ENCODE data around the gene N4BP3. TPM values are rescaled to one million over a fixed set of nuclear protein-coding genes. Genes with fewer than 3 reads are reported as not detected.
"Not testable (repeated sequence)": the region's sequence is repeated elsewhere in the genome, so short reads cannot be mapped to it uniquely, and the experiment has no call there.

N4BP3 gene, protein sequence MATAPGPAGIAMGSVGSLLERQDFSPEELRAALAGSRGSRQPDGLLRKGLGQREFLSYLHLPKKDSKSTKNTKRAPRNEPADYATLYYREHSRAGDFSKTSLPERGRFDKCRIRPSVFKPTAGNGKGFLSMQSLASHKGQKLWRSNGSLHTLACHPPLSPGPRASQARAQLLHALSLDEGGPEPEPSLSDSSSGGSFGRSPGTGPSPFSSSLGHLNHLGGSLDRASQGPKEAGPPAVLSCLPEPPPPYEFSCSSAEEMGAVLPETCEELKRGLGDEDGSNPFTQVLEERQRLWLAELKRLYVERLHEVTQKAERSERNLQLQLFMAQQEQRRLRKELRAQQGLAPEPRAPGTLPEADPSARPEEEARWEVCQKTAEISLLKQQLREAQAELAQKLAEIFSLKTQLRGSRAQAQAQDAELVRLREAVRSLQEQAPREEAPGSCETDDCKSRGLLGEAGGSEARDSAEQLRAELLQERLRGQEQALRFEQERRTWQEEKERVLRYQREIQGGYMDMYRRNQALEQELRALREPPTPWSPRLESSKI
- polyA plus RNA-seq (2013, experiment 1 of 2) = 15.7 TPM
- 15.7 TPM for polyA plus RNA-seq (2013, experiment 2 of 2)

DNA sequence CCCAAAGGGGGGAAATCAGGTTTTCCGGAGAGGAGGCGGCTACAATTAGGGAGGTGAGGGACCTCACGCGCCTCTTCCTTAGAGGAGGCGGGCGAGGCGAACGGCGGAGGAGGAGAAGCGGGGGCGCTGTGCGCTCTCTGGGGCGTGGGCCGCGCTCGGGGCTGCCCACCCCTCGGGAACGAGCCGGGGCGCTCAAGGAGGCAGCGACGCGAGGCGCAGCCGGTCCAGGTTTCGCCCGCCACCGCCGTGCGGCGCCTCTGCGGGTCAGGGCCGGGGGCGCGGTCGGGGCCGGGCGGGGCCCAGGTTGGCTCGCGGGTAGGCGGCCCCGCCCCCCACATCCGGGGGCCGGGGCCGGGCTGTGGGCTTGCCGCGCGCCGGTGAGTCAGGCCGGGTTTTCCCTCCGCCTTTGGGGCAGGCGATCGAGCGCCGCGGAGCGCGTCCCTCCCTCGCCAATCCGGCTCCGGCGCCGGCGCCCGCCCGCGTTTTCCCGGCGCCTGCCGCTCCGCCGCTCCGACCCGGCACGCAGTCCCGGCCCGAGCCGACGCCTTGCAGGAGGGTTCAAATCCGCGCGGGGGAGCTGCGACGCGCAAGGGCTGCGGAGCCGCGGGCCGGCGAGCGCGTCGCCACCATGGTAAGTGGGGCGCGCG, at the start of gene N4BP3:
Gene N4BP3 (plus strand): TSS at position 392 of the 647 bp plus-strand sequence. CDS start 6,052 bp downstream, outside the sequence.
- Histone ChIP-seq H3K9ac (ENCODE audit: low read depth, low read length) (peak within 1 kb of the TSS; percentile 81), H3K27me3 (ENCODE audit: insufficient read depth, low read length) (peaks cover 5% of the 10 kb centered on the region; the same call in 1 of the 2 replicates), H3K36me3 (ENCODE audit: insufficient read depth, low read length) (no peaks in the 10 kb centered on the region), H3K9me3 (ENCODE audit: insufficient read depth, low read depth, low read length) (peaks cover 5% of the 10 kb centered on the region; the same call in 1 of the 2 replicates), H3K27ac (ENCODE audit: low read depth, low read length) (peak within 1 kb of the TSS; percentile 97), H3K4me3 (ENCODE audit: low read length) (peak within 1 kb of the TSS; percentile 90), H3K4me1 (ENCODE audit: insufficient read depth, low read length) (peaks cover 24% of the 10 kb centered on the region)
- WGBS = under 1% methylated on average over 96 of the region's 96 CpGs

DNA sequence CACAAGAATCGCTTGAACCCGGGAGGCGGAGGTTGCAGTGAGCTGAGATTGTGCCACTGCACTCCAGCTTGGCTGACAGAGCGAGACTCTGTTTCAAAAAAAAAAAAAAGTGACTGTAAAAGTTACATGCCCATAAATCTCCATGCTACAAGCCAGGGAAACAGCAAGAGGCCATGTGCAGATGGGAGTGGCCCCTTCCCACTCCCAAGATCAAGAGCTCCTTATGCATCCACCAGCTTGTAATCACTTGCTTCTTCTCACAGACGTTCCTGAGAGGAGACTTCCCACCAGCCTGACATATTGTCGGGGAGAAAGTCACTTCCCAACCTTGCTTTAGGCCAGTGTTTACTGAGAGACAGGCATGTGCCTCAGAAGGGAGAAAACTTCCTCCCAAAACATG, 45.6 kb upstream of the N4BP3 start:
- H3K27me3 ChIP-seq (ENCODE audit: insufficient read depth, low read length) = no peaks in the 10 kb centered on the region
- no peaks in the 10 kb centered on the region for H3K4me1 ChIP-seq (ENCODE audit: insufficient read depth, low read length)
- no peak overlapping the region for H3K27ac ChIP-seq (ENCODE audit: low read depth, low read length)
- WGBS = 85% methylated on average over 6 of the region's 6 CpGs
- no peak overlapping the region for H3K9ac ChIP-seq (ENCODE audit: low read depth, low read length)
- H3K9me3 ChIP-seq (ENCODE audit: insufficient read depth, low read depth, low read length) = no peaks in the 10 kb centered on the region
- no peak overlapping the region for H3K4me3 ChIP-seq (ENCODE audit: low read length)
- H3K36me3 ChIP-seq (ENCODE audit: insufficient read depth, low read length) = no peaks in the 10 kb centered on the region

DNA sequence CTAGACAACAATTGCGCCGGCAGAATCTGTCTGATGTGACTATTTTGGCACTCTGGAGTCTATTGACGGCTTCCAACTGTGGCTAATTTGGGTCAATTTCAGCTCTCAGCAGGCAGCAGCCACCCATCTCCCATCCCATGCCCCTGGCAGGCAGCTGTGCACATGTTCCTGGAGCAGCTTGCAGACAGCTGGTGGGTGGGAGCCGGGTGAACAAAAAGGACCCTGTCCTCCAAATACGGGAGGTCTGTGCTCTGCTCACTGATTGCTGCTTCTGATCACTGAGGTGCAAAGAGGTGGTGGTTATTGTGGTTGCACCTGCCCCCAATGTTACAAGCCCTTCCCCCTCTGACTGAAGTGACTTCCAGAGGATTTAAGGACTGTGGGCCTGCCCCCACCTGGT, 45.0 kb upstream of the N4BP3 start:
- H3K4me1 ChIP-seq (ENCODE audit: insufficient read depth, low read length) = no peaks in the 10 kb centered on the region
- no peak overlapping the region for H3K9ac ChIP-seq (ENCODE audit: low read depth, low read length)
- H3K4me3 ChIP-seq (ENCODE audit: low read length) = no peak overlapping the region
- H3K27ac ChIP-seq (ENCODE audit: low read depth, low read length) = no peak overlapping the region
- 87% methylated on average over 5 of the region's 5 CpGs for WGBS
- no peaks in the 10 kb centered on the region for H3K36me3 ChIP-seq (ENCODE audit: insufficient read depth, low read length)
- H3K27me3 ChIP-seq (ENCODE audit: insufficient read depth, low read length) = no peaks in the 10 kb centered on the region
- H3K9me3 ChIP-seq (ENCODE audit: insufficient read depth, low read depth, low read length) = no peaks in the 10 kb centered on the region

DNA sequence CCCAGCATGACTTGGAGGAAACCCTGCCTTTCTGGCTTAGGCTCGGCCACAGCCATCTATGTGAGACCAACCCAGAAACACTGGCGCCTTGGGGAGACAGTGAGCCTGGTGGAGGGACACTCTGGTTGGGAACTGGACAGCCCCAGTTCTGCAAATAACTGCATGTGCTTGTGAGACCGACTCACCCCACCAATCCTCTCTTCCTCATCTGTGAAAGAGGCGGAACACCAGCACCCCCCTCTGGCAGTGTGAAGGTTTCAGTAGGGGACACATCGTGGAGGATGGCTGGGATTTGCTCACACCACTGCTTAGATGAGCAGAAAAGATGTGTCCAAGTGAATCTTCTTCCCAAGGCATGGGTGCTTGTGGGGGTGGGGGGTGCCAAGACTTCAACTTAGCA, 43.4 kb upstream of the N4BP3 start:
- 66% methylated on average over 4 of the region's 5 CpGs for WGBS
- no peak overlapping the region for H3K27ac ChIP-seq (ENCODE audit: low read depth, low read length)
- H3K4me3 ChIP-seq (ENCODE audit: low read length) = no peak overlapping the region
- H3K4me1 ChIP-seq (ENCODE audit: insufficient read depth, low read length) = no peaks in the 10 kb centered on the region
- no peaks in the 10 kb centered on the region for H3K9me3 ChIP-seq (ENCODE audit: insufficient read depth, low read depth, low read length)
- H3K36me3 ChIP-seq (ENCODE audit: insufficient read depth, low read length) = no peaks in the 10 kb centered on the region
- peaks cover 6% of the 10 kb centered on the region for H3K27me3 ChIP-seq (ENCODE audit: insufficient read depth, low read length)
- no peak overlapping the region for H3K9ac ChIP-seq (ENCODE audit: low read depth, low read length)

DNA sequence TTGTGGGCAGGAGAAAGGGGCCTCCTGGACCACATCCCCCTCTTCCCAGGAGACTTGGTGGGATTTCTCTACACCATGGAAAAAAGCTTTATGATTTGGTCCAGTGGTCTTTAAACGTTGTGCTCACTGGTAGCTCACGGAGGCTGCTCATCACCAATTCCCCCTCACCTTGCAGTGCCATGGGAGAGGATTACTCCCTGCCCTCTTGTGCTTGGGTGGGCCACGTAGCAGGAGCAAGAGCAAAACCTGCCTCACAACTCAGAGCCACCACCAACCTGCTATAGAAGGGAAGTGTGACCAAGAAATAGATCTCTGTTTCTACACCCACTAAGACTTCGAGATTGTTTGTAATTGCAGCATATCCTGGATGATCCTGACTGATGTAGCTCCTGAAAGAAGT, 42.2 kb upstream of the N4BP3 start:
- Histone ChIP-seq H3K27me3 (ENCODE audit: insufficient read depth, low read length) (peaks cover 15% of the 10 kb centered on the region), H3K27ac (ENCODE audit: low read depth, low read length) (no peak overlapping the region), H3K9ac (ENCODE audit: low read depth, low read length) (no peak overlapping the region), H3K9me3 (ENCODE audit: insufficient read depth, low read depth, low read length) (no peaks in the 10 kb centered on the region), H3K4me1 (ENCODE audit: insufficient read depth, low read length) (no peaks in the 10 kb centered on the region), H3K36me3 (ENCODE audit: insufficient read depth, low read length) (no peaks in the 10 kb centered on the region), H3K4me3 (ENCODE audit: low read length) (no peak overlapping the region)
- 86% methylated on average over 4 of the region's 4 CpGs for WGBS

DNA sequence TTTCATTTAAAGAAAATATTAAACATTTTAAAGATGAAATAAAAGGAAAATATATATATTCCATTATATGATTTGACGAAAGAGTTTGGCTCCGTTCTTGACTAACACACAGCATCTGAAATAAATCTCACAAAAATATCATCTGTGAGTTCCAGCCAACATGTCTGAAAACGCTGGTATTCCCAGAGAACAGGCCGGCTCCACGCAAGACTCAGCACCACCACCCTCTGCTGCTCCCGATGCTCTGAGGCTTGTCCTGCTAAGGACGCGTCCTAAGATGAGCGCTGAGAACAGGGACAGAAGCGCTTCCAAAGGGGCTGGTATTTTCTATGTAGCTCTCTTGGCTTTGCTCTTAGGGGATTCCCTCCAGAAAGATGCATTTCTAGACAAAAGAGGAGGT, 40.6 kb upstream of the N4BP3 start:
- Histone ChIP-seq H3K4me3 (ENCODE audit: low read length) (no peak overlapping the region), H3K27ac (ENCODE audit: low read depth, low read length) (no peak overlapping the region), H3K36me3 (ENCODE audit: insufficient read depth, low read length) (no peaks in the 10 kb centered on the region), H3K4me1 (ENCODE audit: insufficient read depth, low read length) (no peaks in the 10 kb centered on the region), H3K27me3 (ENCODE audit: insufficient read depth, low read length) (peaks cover 15% of the 10 kb centered on the region), H3K9ac (ENCODE audit: low read depth, low read length) (no peak overlapping the region), H3K9me3 (ENCODE audit: insufficient read depth, low read depth, low read length) (no peaks in the 10 kb centered on the region)
- WGBS = 89% methylated on average over 10 of the region's 10 CpGs

DNA sequence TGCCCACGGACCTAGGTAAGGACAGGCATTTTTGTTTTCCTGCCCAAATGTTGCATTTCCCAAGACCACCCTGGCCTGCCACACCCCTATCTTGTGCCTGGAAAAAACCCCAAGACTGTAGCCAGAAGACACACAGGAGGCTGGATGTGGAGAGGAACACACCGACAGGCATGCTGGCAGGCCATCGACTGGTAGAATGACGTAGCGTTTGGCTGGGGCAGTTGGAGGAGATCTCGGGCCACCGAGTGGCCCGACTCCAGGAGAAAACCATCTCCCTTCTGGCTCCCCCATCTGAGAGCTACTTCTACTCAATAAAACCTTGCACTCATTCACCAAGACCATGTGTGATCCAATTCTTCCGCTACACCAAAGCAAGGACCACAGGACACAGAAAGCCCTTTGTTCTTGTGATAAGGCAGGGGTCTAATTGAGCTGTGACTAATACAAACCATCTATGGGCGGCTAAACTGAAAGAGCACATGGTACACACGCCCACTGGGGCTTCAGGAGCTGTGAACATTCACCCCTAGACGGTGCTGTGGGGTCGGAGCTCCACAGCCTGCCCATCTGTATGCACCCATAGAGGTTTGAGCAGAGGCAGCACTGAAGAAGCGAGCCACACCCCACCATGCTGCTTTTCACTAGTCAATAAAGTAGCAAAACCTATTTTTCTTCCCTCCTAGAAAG, 38.9 kb upstream of the N4BP3 start:
- Histone ChIP-seq H3K9me3 (ENCODE audit: insufficient read depth, low read depth, low read length) (no peaks in the 10 kb centered on the region), H3K4me3 (ENCODE audit: low read length) (no peak overlapping the region), H3K9ac (ENCODE audit: low read depth, low read length) (no peak overlapping the region), H3K36me3 (ENCODE audit: insufficient read depth, low read length) (no peaks in the 10 kb centered on the region), H3K4me1 (ENCODE audit: insufficient read depth, low read length) (no peaks in the 10 kb centered on the region), H3K27ac (ENCODE audit: low read depth, low read length) (no peak overlapping the region), H3K27me3 (ENCODE audit: insufficient read depth, low read length) (peaks cover 15% of the 10 kb centered on the region)
- WGBS = 85% methylated on average over 14 of the region's 14 CpGs

DNA sequence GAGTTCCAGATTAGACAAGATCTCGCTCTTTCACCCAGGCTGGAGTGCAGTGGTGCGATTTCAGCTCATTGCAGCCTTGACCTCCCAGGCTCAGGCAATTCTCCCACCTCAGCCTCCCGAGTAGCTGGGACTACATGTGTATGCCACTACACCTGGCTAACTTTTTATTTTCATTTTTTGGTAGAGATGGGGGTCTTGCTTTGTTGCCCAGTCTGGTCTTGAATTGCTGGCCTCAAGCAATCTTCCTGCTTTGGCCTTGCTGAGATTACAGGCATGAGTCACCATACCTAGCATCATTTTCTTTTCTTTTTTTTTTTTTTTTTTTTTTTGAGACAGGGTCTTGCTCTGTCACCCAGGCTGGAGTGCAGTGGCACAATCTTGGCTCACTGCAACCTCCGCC, 36.4 kb upstream of the N4BP3 start:
- H3K4me3 ChIP-seq (ENCODE audit: low read length) = not testable (repeated sequence)

DNA sequence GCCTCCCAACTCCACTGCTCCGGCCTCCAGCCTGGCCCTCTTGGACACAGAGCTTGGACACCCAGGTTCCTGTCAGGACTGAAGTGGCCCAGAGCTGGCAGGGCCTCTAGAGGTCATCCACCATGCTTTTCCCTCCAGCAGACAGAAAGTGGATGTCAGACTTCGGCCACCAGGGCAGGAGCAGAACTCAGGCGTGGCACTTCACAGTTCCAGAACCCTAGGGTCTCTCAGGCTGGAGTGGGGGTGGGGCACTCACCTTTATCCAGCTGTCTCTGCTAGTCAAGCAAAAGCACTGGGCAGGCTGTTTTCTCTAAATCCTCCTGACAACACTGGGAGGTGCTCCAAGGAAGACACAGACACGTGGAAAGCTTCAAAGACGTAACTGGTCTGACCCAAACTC, 35.6 kb upstream of the N4BP3 start:
- H3K9ac ChIP-seq (ENCODE audit: low read depth, low read length) = no peak overlapping the region
- WGBS = 78% methylated on average over 4 of the region's 5 CpGs
- H3K4me3 ChIP-seq (ENCODE audit: low read length) = no peak overlapping the region
- H3K4me1 ChIP-seq (ENCODE audit: insufficient read depth, low read length) = peaks cover 3% of the 10 kb centered on the region; the same call in 1 of the 2 replicates
- no peaks in the 10 kb centered on the region for H3K9me3 ChIP-seq (ENCODE audit: insufficient read depth, low read depth, low read length)
- H3K27ac ChIP-seq (ENCODE audit: low read depth, low read length) = no peak overlapping the region
- H3K36me3 ChIP-seq (ENCODE audit: insufficient read depth, low read length) = no peaks in the 10 kb centered on the region
- peaks cover 15% of the 10 kb centered on the region for H3K27me3 ChIP-seq (ENCODE audit: insufficient read depth, low read length)

More for the DNA sequence above, 36.4 kb upstream of the N4BP3 start:
- not testable (repeated sequence) for H3K9me3 ChIP-seq (ENCODE audit: insufficient read depth, low read depth, low read length); H3K9ac ChIP-seq (ENCODE audit: low read depth, low read length); H3K27ac ChIP-seq (ENCODE audit: low read depth, low read length); H3K4me1 ChIP-seq (ENCODE audit: insufficient read depth, low read length); H3K36me3 ChIP-seq (ENCODE audit: insufficient read depth, low read length)
- H3K27me3 ChIP-seq (ENCODE audit: insufficient read depth, low read length) = peaks cover 15% of the 10 kb centered on the region
- 98% methylated on average over 4 of the region's 4 CpGs for WGBS

DNA sequence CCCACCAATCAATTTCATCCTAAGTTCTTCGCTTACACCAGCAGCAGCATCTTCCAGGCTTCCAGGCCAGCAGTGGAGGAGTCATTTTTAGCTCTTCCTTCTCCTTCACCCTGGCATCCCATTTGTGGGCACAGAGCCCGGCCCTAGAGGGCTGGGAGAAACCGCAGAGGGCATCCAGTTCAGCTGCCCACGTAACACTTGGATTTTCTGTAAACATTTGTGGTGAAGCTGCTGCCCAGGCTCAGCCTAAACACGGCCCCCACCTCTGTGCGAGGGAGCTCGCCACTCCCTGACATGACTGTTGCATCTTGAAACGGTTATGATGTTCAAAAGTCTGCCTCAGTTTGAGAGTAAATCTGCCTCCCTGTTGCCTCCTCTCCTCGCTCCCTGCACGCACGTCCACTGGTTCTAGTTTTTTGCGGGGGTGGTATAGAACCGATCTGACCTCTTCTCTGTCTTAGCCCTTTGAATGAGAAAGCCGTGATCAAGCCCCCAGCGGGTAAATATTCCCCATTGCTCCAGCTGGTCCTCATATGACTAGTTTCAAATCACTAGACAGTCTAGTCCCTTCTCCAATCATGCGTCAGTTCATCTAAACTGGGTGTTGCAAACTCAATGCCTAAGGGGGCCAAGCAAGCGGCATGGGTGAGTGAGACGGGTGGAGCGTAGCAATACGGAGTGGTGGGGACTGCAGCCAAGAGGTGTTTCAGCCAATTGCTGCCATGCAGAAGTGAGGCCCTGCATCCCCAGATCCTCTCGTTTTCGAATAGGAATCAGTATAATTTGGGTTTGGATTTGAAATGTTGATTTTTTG, 34.9 kb upstream of the N4BP3 start:
- Histone ChIP-seq H3K36me3 (ENCODE audit: insufficient read depth, low read length) (no peaks in the 10 kb centered on the region), H3K27ac (ENCODE audit: low read depth, low read length) (no peak overlapping the region), H3K9ac (ENCODE audit: low read depth, low read length) (no peak overlapping the region), H3K4me3 (ENCODE audit: low read length) (no peak overlapping the region), H3K27me3 (ENCODE audit: insufficient read depth, low read length) (peaks cover 15% of the 10 kb centered on the region), H3K9me3 (ENCODE audit: insufficient read depth, low read depth, low read length) (no peaks in the 10 kb centered on the region), H3K4me1 (ENCODE audit: insufficient read depth, low read length) (peaks cover 3% of the 10 kb centered on the region; the same call in 1 of the 2 replicates)
- 93% methylated on average over 22 of the region's 22 CpGs for WGBS
